NCI-H2107 treated with DMSO at 0.1 percent for 48 hours (cell line): ENCODE results near the gene C17orf67.
A peak's percentile ranks its signal among the peaks of the same experiment; 100 is the strongest.

Experiments used
- DNase-seq: peaks from one replicate; lab custom pipeline; 2025; ENCODE audit not compliant: unreplicated experiment; lab: John Stamatoyannopoulos, UW

The C17orf67 gene

GRCh38 chr17:56833809-56834379, at the start of gene C17orf67, which contains the start of gene DGKE:
Gene C17orf67 (minus strand): TSS chr17:56833920. CDS start chr17:56815810, 18,110 bp downstream.
Gene DGKE (plus strand): TSS chr17:56834151. CDS start chr17:56834796, 645 bp downstream.
- peak; percentile 69 for DNase-seq

- no peak for DNase-seq
Measured at GRCh38 chr17:56881685-56882295, 48.1 kb upstream of the C17orf67 start.

- DNase-seq, result no peak
Measured at GRCh38 chr17:56880571-56880970, 46.9 kb upstream of the C17orf67 start.

- no peak for DNase-seq
Measured at GRCh38 chr17:56880133-56880532, 46.4 kb upstream of the C17orf67 start.

- no peak for DNase-seq
Measured at GRCh38 chr17:56879280-56879679, 45.6 kb upstream of the C17orf67 start.

GRCh38 chr17:56876766-56877179, 43.1 kb upstream of the C17orf67 start:
- no peak for DNase-seq

GRCh38 chr17:56870081-56870651, 36.4 kb upstream of the C17orf67 start:
- DNase-seq, result no peak

GRCh38 chr17:56868716-56869115, 35.0 kb upstream of the C17orf67 start:
- DNase-seq, result no peak

GRCh38 chr17:56867948-56868376, 34.2 kb upstream of the C17orf67 start:
- no peak for DNase-seq

GRCh38 chr17:56866496-56866895, 32.8 kb upstream of the C17orf67 start:
- DNase-seq, result no peak

GRCh38 chr17:56866076-56866475, 32.4 kb upstream of the C17orf67 start:
- DNase-seq, result no peak

- no peak for DNase-seq
Measured at GRCh38 chr17:56863974-56864373, 30.3 kb upstream of the C17orf67 start.

- DNase-seq, result no peak
Measured at GRCh38 chr17:56861899-56862298, 28.2 kb upstream of the C17orf67 start.

- no peak for DNase-seq
Measured at GRCh38 chr17:56851008-56851407, 17.3 kb upstream of the C17orf67 start.

GRCh38 chr17:56850591-56850990, 16.9 kb upstream of the C17orf67 start:
- DNase-seq, result no peak

GRCh38 chr17:56849131-56849530, 15.4 kb upstream of the C17orf67 start:
- DNase-seq, result no peak

GRCh38 chr17:56847106-56847505, 13.4 kb upstream of the C17orf67 start:
- no peak for DNase-seq

- DNase-seq, result no peak
Measured at GRCh38 chr17:56845934-56846333, 12.2 kb upstream of the C17orf67 start.

- no peak for DNase-seq
Measured at GRCh38 chr17:56842577-56842976, 8.9 kb upstream of the C17orf67 start.

GRCh38 chr17:56838687-56839086, 5.0 kb upstream of the C17orf67 start:
- DNase-seq, result no peak

- DNase-seq, result peak; percentile 8
Measured at GRCh38 chr17:56835264-56835585, 1.5 kb upstream of the C17orf67 start.

GRCh38 chr17:56834380-56835263, 902 bp upstream of the C17orf67 start:
- no peak for DNase-seq
